Measurements from ENCODE around the gene GAA. TPM values are rescaled to one million over a fixed set of nuclear protein-coding genes. Genes with fewer than 3 reads are reported as not detected.

Gene GAA
- total and polyA plus RNA-seq, 4 donors, result 21.3 to 58.7 (median 37.0) TPM

DNA sequence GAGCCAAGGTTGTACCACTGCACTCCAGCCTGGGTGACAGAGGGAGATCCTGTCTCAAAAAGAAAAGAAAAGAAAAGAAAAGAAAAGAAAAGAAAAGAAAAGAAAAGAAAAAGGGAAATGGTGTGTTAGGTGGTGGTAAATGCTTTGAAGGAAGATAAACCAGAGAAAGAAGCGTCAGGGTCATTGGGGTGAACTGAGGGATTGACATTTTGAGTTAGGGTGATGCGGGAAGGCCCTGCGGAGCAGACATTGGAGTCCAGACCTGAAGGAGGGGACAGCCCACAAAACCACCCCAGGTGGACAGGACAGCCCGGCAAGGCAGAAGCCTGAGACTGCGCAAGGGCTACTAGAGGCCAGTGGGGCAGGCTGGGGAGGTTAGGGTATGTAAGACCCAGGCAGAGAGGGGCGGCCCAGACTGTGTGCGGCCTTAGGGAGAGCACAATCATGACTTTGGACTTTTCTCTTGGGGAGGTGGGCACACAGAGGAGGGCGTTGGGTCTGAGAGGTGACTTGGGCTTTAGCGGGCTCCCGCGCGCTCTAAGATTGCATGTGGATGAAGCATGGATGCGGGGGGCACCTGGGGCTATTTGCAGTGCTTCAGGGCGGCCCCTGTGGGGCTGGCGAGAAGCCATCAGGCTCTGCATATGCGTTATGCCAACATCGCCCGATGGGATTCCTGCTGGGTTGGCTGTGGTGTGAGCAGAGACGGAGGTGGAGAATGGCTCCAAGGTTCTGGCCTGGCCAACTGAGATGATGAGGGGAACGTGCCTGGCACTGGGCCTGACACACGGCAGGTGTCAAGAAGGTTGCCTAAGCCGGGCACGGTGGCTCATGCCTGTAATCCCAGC lies 3.3 kb upstream of the GAA start (continued):
- TF ChIP-seq REST (IDR thresholded peaks at IDR 0.05), result no peak
- no peak for TF ChIP-seq HNF4G (IDR thresholded peaks at IDR 0.05)
- TF ChIP-seq HNF4A (conservative IDR thresholded peaks at IDR 0.05), result no peak
- no peak for TF ChIP-seq SP1 (IDR thresholded peaks at IDR 0.05)

DNA sequence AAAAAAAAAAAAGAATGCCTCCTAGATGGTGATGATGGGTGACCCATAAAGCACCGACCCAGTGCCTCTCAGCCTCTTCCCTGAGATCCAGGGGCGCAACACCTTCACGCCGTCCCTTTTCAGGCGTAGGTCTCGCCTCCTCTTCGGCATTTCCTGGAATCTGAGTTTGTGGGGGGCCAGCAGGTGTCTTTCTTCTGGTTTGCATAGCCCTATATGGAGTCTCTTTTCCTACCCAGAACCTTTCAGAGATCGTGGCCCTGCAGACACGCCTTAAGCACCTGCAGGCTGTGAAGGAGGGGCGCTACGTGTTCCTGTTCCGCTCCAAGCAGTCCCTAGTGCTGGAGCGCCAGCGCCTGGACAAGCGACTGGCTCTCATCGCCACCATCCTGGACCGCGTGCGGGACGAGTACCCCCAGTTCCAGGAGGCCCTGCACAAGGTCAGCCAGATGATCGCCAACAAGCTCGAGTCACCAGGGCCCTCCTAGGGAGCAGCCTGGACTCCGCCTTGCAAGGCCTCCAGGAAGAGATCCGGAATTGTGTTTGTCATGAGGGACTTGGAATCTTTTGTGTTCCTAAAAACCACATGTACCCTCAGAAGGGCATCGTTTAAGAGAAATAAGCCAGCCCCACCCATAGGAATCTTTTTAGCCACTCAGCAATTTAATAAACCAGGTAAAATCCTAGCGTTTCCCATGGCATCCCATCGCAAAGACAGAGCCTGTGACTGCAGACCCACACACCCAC lies 1.9 kb upstream of the GAA start:
- Histone ChIP-seq H3K36me3 (ENCODE audit: control insufficient read depth in 4 of 4, insufficient read depth in 3 of 4, low read depth in 1 of 4, low read length in 3 of 4) (no peaks in the 10 kb centered on the region), H3K27me3 (ENCODE audit: control insufficient read depth in 4 of 4, insufficient read depth in 4 of 4, low read length in 3 of 4) (no peaks in the 10 kb centered on the region), H3K4me3 (ENCODE audit: low read depth in 1 of 3, low read length in 3 of 3) (no peak overlapping the region), H3K9ac (ENCODE audit: low read depth in 1 of 2, low read length in 2 of 2) (no peak overlapping the region), H3K9me3 (ENCODE audit: control insufficient read depth in 4 of 4, low read length in 3 of 4) (no peaks in the 10 kb centered on the region), H3K4me1 (ENCODE audit: control insufficient read depth in 4 of 4, insufficient read depth in 4 of 4, low read length in 3 of 4) (peaks cover 0 to 18% (median 11%) of the 10 kb centered on the region in 4 donors), H3K27ac (ENCODE audit: low read depth in 1 of 2, low read length in 2 of 2) (no peak overlapping the region)
- DNase-seq (ENCODE audit: low spot score), result no peak
- 93% methylated on average over 27 of the region's 27 CpGs for WGBS
- no peak for TF ChIP-seq JUND (IDR thresholded peaks at IDR 0.05)
- TF ChIP-seq HNF4A (conservative IDR thresholded peaks at IDR 0.05), result no peak
- no peak for TF ChIP-seq HNF4G (IDR thresholded peaks at IDR 0.05)
- TF ChIP-seq ATF3 (IDR thresholded peaks at IDR 0.05), result no peak
- TF ChIP-seq, protein P1, sequence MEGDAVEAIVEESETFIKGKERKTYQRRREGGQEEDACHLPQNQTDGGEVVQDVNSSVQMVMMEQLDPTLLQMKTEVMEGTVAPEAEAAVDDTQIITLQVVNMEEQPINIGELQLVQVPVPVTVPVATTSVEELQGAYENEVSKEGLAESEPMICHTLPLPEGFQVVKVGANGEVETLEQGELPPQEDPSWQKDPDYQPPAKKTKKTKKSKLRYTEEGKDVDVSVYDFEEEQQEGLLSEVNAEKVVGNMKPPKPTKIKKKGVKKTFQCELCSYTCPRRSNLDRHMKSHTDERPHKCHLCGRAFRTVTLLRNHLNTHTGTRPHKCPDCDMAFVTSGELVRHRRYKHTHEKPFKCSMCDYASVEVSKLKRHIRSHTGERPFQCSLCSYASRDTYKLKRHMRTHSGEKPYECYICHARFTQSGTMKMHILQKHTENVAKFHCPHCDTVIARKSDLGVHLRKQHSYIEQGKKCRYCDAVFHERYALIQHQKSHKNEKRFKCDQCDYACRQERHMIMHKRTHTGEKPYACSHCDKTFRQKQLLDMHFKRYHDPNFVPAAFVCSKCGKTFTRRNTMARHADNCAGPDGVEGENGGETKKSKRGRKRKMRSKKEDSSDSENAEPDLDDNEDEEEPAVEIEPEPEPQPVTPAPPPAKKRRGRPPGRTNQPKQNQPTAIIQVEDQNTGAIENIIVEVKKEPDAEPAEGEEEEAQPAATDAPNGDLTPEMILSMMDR (IDR thresholded peaks at IDR 0.05; ENCODE audit: low read depth, low read length, missing input control), result no peak
- TF ChIP-seq GABPA (IDR thresholded peaks at IDR 0.05 in 1 of 2, conservative IDR thresholded peaks at IDR 0.05 in 1 of 2), result no peak
- no peak for TF ChIP-seq REST (IDR thresholded peaks at IDR 0.05)
- no peak for TF ChIP-seq ZBTB33 (IDR thresholded peaks at IDR 0.05)
- no peak for TF ChIP-seq RAD21 (IDR thresholded peaks at IDR 0.05)
- TF ChIP-seq NR2F2 (IDR thresholded peaks at IDR 0.05), result no peak
- TF ChIP-seq TAF1 (conservative IDR thresholded peaks at IDR 0.05), result no peak
- no peak for TF ChIP-seq RXRA (IDR thresholded peaks at IDR 0.05)
- TF ChIP-seq EGR1 (IDR thresholded peaks at IDR 0.05; ENCODE audit: low read depth in 2 of 2), result no peak
